Ishikawa (cell line): ENCODE data around the gene HSD17B13.

Source experiments
- CEBPB ChIP-seq: IDR thresholded peaks from 2 replicates; pipeline ENCODE4 v1.6.1; 2012
- CREB1 ChIP-seq: IDR thresholded peaks from 2 replicates; pipeline ENCODE4 v1.6.1; 2012; ENCODE audit warnings: low read depth
- EGR1 ChIP-seq: IDR thresholded peaks from 2 replicates; pipeline ENCODE4 v1.6.1; 2012
- EP300 ChIP-seq: IDR thresholded peaks from 2 replicates; pipeline ENCODE4 v1.6.1; 2012; ENCODE audit warnings: borderline replicate concordance
- FOXM1 ChIP-seq: IDR thresholded peaks from 2 replicates; pipeline ENCODE4 v1.6.1; 2012; ENCODE audit warnings: low read depth, borderline replicate concordance
- MAX ChIP-seq: IDR thresholded peaks from 2 replicates; pipeline ENCODE4 v1.6.1; 2012
- NFIC ChIP-seq: IDR thresholded peaks from 2 replicates; pipeline ENCODE4 v1.6.1; 2012
- RAD21 ChIP-seq: IDR thresholded peaks from 2 replicates; pipeline ENCODE4 v1.6.1; 2012; ENCODE audit warnings: low read depth
- REST ChIP-seq: IDR thresholded peaks from 2 replicates; pipeline ENCODE4 v1.6.1; 2012; ENCODE audit warnings: low read depth, mild to moderate bottlenecking
- TAF1 ChIP-seq: IDR thresholded peaks from 2 replicates; pipeline ENCODE4 v1.6.1; 2012; ENCODE audit warnings: low read depth, mild to moderate bottlenecking
- TCF12 ChIP-seq: IDR thresholded peaks from 2 replicates; pipeline ENCODE4 v1.6.1; 2012; ENCODE audit warnings: low read depth
- TEAD4 ChIP-seq: IDR thresholded peaks from 2 replicates; pipeline ENCODE4 v1.6.1; 2012
- USF1 ChIP-seq: IDR thresholded peaks from 2 replicates; pipeline ENCODE4 v1.6.1; 2012
- YY1 ChIP-seq: IDR thresholded peaks from 2 replicates; pipeline ENCODE4 v1.6.1; 2012; ENCODE audit warnings: low read depth
- ZBTB7A ChIP-seq: IDR thresholded peaks from 2 replicates; pipeline ENCODE4 v1.6.1; 2012; ENCODE audit warnings: low read depth

Gene HSD17B13

GRCh38 chr4:87365348-87365747 is 42.7 kb upstream of the HSD17B13 start:
- TF ChIP-seq TAF1 (no peak), CEBPB (no peak), CREB1 (no peak)

- 0 out of 2 replicates have a peak, but pooled peaks have one; percentile 42 for TF ChIP-seq TEAD4
- TF ChIP-seq EP300: no peak
Observed at GRCh38 chr4:87363552-87363951, 40.9 kb upstream of the HSD17B13 start.

GRCh38 chr4:87360338-87360935 is 37.8 kb upstream of the HSD17B13 start:
- TF ChIP-seq TEAD4 (no peak), MAX (no peak), USF1 (no peak), RAD21 (no peak), ZBTB7A (no peak), NFIC (no peak), TCF12 (no peak)

- no peak for TF ChIP-seq EP300
- TF ChIP-seq MAX: no peak
- TF ChIP-seq EGR1: no peak
- no peak for TF ChIP-seq YY1
- TF ChIP-seq USF1: no peak
- no peak for TF ChIP-seq CREB1
- TF ChIP-seq TAF1: no peak
- no peak for TF ChIP-seq NFIC
- no peak for TF ChIP-seq TCF12
- TF ChIP-seq RAD21: no peak
- no peak for TF ChIP-seq TEAD4
- no peak for TF ChIP-seq CEBPB
- TF ChIP-seq FOXM1: no peak
- no peak for TF ChIP-seq ZBTB7A
- TF ChIP-seq REST: no peak
Observed at GRCh38 chr4:87359258-87359657, 36.6 kb upstream of the HSD17B13 start.

- TF ChIP-seq RAD21 (no peak), ZBTB7A (no peak), CEBPB (no peak), MAX (no peak), USF1 (no peak), FOXM1 (no peak), TCF12 (no peak), NFIC (no peak), EP300 (no peak), EGR1 (no peak), REST (no peak), TEAD4 (no peak), YY1 (no peak), CREB1 (no peak)
Observed at GRCh38 chr4:87356832-87357526, 34.3 kb upstream of the HSD17B13 start.
